ENCODE measurements around the gene LRRC40.

- TF ChIP-seq CTCF (IDR thresholded peaks at IDR 0.05) (no peak), POLR2A (IDR thresholded peaks at IDR 0.05) (no peak)
These were observed 36.1 kb downstream of the LRRC40 start for GRCh38 chr1:70169018-70169839.
